GM19452 (cell line): ENCODE measurements around the gene CMIP.
A peak's percentile ranks its signal among the peaks of the same experiment; 100 is the strongest.
"Not testable (repeated sequence)": the region's sequence is repeated elsewhere in the genome, so short reads cannot be mapped to it uniquely, and the experiment has no call there.

Experiments
- ATAC-seq: cut with Tn5 transposase; IDR thresholded peaks from one replicate; pipeline ENCODE4 v1.9.1; 2021; ENCODE audit not compliant: unreplicated experiment

Gene CMIP

GRCh38 chr16:81421126-81421525, 23.5 kb upstream of the CMIP start:
- no peak for ATAC-seq

DNA sequence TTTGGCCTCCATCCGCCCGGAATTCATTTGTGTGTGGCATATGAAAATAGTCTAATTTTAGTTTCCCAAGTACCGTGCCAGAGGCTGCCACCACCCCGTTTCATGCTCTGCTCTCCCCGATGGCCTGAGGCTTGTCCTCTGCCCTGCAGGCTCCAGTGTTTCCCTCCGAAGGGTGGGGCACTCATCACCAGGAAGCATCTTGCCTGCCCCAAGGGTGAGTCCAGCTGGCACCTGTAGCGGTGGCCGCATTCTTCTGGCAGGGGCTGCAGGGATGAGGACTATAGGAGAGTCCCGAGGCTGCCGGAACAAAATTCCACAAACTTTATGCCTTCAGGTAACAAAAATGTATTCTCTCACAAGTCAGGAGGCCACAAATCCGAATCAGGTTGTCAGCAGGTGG, 23.1 kb upstream of the CMIP start:
- no peak for ATAC-seq

DNA sequence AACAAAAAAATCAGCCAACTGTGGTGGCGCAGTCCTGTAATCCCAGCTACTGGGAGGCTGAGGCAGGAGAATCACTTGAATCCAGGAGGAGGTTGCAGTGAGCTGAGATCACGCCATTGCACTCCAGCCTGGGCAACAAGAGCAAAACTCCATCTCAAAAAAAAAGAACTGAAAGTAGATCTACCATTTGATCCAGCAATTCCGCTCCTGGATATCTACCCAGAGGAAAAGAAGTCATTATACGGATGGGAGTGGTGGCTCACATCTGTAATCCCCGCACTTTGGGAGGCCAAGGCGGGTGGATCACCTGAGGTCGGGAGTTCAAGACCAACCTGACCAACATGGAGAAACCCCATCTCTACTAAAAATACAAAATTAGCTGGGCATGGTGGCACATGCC, 22.5 kb upstream of the CMIP start:
- ATAC-seq: not testable (repeated sequence)

DNA sequence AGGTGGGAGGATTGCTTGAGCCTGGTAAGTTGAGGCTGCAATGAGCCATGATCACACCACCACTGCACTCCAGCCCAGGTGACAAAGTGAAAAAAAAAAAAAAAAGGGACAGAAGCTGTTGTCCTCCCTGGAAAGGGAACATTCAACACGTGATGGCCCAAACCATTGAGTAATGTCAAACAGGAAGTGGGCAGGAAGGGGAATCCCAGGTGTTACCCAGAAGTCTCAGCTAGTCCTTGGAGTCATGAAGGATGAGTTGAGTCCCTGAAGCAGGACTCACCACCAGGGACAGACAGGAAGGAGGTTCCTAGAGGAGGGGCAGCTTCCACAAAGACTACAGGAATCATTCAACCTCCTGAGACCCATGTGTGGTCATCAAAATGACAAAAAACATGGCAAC, 19.8 kb upstream of the CMIP start:
- ATAC-seq: no peak

DNA sequence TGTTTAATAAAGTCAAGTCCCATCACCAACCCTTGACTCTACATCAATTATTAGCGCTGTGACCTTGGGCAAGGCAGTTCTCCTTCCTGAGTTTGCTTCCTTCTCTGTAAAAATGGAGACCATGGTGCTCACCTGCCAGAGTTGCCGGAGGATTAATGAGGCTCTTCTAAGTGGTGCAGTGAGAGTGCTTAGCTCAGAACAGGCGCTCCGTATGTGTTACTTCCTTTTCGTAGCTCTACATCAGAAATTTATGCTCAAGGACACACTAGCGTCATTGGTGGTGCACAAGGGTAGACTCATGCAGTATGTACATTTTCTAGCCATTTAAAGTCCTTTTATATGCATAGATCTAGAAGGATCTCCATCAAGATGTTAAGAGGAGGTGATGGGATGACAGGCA, 17.4 kb upstream of the CMIP start:
- ATAC-seq: no peak

DNA sequence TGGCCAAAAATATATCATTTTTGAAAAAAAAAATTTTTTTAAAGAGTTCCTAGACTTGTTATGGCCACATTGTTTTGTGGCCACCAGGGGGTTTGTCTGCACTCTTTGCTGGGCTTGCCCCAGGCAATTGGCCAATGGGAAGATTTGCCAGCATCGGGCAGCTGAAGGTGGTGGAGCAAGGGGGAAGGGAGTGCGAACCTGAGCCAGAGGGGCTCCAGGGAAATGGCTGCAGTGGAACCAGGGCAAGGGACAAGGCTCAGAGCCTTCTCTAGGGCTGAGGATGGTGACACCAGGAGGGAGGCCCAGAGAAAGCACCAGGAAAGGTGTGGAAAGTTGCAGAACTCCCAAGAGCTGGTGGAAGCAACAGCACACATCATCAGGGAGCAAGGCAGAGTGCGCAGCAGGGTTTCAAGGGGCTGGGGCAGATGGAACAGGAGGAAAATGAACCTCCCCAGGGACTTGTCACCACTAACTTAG, 15.5 kb upstream of the CMIP start:
- ATAC-seq: no peak

- ATAC-seq: no peak
Observed at GRCh38 chr16:81431554-81432353, 12.9 kb upstream of the CMIP start.

GRCh38 chr16:81432937-81433557, 11.6 kb upstream of the CMIP start:
- no peak for ATAC-seq

DNA sequence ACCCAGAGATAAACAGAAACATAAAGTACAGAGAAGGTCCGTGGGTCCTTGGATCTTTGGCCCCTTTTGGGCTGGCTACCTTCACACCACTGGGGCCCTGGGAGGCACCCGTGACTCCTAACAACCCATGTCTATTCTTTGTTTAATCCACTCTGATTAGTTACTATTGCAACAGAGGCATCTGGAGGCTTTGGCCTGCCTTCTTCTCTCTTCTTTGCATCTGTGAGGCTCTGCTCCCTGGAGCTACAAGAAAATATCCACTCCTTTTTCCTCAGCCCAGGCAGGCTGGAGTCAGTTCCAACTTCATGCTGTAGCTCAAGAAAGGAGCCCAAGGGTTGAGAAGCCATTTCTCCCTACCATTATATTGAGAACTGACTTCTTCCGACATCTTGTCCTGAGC, 9.5 kb upstream of the CMIP start:
- ATAC-seq: no peak

- no peak for ATAC-seq
Observed at GRCh38 chr16:81435567-81435966, 9.0 kb upstream of the CMIP start.

DNA sequence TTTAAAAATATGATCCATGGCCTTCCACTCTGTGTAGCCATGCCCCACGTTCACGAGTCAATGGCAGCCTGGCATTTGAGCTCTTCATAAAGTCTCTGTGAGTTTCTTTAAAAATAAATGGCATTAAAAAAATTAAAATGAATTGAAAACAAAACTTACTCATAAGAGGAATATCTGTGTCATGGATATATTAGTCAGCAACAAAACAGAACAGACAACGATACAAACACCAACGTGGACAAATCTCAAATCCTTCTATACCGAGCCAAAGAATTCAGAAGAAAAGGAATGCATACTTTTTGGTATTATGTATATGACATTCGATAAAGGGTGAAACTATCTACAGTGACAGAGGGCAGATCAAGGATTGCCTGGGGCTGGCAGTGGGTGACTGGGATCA, 8.2 kb upstream of the CMIP start:
- no peak for ATAC-seq

GRCh38 chr16:81437865-81438264, 6.7 kb upstream of the CMIP start:
- no peak for ATAC-seq

- ATAC-seq: no peak
Observed at GRCh38 chr16:81440888-81441761, 3.5 kb upstream of the CMIP start.

- ATAC-seq: no peak
Observed at GRCh38 chr16:81442220-81442915, 2.2 kb upstream of the CMIP start.

DNA sequence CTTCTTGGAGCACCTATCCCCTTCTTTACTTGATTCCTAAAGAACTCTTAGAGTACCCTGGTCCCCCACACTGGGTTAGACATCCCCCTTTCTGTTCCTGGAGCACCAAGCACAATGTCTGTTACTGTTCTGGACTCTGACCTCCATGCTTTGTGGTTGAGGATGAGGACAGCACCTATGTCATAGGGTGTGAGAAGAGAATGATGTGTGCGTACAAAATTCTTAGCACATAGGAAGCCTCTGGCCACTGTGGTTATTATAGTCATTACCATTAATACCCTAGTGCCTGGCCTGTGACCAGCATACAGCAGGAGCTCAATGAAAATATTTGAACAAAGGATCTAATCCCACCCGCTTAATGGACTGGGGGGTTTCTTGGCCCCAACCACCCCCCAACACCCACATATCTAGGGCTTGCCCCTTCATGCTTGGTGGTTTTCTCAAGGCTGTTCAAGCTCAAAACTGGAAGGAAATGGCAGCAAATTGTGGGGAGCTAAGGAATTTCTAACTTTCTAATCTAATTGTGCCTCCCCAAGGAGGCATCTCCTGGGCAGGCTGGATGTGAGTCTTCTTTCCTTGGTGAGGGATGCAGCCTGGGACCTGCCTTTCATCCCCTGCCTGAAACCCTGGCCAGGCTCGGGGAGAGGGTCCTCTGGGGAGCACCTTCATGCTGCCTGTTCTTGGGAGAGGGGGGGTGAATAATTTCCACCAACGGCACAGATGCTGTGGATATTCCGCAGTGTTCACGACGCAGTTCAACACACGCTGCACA, 1.5 kb upstream of the CMIP start:
- no peak for ATAC-seq

- no peak for ATAC-seq
Observed at GRCh38 chr16:81443688-81444447, 740 bp upstream of the CMIP start.

DNA sequence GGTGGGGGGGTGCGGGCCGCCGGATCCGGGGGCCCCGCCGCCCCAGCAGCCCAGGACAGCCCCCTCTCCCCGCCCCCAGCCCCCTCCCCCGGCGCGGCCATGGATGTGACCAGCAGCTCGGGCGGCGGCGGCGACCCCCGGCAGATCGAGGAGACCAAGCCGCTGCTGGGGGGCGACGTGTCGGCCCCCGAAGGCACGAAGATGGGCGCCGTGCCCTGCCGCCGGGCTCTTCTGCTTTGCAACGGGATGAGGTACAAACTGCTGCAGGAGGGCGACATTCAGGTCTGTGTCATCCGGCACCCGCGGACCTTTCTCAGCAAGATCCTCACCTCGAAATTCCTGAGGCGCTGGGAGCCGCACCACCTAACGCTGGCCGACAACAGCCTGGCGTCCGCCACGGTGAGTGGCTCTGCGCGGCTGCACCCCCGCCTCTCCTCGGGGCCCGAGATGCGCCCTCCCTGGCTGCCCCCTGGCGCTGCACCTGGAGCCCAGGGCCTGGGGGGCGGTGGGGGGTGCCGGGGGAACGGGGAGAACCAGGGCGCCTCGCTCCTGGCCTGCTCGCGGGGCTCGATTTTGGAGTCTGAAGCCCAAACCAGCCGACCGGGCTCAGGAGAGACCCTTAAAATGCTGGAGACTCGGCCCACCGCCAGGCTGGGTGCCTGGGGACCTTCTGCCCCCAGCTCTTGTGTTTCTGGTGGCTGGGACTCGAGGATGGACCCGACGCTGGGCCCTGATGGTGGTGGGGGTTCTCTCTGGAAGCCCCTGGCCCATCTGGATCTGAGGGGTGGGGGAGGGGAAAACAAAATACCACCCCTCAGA, 744 bp downstream of the CMIP start:
- ATAC-seq: peak; percentile 14

- ATAC-seq: no peak
Observed at GRCh38 chr16:81445966-81446906, 1.6 kb downstream of the CMIP start.
